CD1c-positive myeloid dendritic cell (primary cell): Measurements from ENCODE around the gene STAP2.

ENCODE experiments used
- DNase-seq: peaks from one replicate; pipeline ENCODE4 v3.0.0-alpha.2; 2016; ENCODE audit errors: extremely low spot score

STAP2 gene

DNA sequence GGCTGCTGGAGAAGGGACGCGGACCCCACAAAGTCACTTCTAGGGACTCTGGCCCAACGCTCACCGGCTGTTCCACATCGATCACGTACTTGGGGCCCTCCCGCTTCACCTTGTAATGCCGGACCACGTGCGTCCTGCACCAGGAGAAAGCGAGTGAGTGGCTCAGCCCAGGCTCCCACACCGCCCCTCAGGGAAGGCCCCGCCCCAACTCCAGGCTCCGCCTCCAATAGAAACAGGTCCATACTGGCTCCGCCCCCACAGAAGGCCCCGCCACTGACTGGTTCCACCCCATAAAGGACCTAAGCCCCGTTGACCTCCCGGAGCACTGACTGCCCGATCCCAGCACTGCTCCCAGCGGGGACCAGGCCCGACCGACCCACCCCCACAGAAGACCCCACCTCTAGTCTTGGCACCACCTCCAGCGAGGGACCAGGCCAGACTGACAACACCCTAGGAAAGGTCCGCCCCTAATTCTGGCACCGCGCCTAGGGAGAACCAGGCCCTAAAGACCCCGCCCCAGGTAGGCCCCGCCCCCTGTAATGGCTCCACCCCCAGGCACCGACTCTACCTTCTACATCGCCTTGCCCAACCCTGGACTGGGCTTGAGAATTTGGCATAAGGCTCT lies 11.3 kb downstream of the STAP2 start:
- DNase-seq, result peak; percentile 57

DNA sequence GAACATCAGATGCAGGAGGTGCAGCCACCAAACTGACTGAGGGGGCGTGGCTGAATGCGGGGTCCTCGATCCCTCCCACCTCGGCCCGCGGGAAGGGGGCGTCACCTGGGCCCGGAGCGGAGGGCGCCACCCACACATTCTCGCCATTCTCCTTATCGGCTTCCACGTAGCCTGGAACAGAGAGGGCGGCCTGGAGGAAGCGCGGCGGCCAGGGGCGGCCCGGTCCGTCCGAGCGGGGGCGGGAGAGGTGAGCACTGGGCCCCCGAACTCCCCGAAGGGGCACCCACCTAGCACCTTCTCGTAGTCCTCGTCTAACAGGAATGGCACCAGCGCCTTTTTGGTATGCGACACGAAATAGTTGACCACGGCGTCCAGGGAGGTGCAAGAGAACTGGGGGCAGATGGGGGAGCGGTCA lies 11.8 kb downstream of the STAP2 start:
- no peak for DNase-seq

DNA sequence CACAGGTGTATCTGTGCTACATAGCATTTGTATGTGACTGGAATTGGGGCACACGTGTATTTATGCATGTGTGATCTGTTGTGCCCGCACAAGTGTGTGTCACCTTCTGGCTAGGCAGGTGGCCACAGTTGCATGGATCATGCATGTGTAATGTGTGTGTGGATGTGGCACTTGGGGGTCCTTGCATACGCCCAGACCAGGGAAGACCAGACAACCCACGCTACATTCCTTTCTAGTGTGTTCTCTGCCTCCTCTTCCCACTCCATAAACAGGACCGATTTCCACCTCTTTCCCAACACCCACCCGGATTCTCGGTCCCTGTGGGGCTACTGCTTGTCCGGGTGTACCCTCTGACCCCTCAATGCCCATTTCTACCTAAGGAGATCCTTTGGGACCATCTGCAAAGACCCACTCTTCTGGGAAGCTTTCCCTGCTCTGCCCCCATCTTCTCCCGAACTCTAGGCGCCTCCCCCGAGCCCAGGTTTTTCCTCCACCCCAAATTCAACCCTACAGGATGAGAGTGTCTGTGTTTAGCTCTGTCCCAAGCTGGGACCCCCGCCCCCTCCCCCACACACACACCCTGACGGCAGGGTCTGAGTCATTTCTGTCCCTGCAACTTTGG lies 12.3 kb downstream of the STAP2 start:
- DNase-seq, result no peak

DNA sequence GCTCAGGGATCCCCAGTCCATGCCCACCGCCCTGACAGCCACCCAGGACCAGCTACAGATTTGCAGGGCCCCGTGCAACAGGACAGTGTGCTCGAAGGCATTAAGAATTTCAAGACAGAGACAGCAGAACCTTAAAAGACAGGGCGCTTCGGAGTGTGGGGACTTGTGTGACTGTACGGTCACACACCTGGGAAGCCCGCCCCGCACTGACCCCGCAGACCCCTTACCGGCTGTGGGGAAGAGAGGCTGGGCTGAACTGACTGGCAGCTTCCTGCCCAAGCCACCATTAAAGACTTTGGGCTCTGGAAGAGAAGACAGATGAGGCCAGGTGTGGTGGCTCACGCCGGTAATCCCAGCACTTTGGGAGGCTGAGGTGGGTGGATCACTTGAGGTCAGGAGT lies 14.4 kb downstream of the STAP2 start:
- DNase-seq, result no peak

DNA sequence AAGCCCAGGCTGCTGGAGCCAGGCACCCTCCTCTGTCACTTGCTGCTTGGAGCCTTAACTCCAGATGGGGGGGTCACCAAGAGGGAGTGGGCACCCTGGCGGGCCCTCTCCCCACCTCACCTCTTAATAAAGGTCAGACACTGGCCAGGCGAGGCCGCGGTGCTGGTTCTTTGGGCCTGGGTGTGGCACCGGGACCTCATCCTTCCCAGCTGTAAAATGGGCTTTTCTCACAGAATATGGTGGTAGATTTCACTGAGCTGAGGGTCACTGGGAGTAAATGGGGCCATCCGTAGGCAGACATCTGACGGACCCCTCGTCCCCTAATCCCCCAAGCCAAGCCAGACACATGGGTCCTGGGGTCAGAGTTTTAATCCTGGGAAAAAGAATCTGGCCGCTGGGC lies 14.9 kb downstream of the STAP2 start:
- DNase-seq, result no peak

DNA sequence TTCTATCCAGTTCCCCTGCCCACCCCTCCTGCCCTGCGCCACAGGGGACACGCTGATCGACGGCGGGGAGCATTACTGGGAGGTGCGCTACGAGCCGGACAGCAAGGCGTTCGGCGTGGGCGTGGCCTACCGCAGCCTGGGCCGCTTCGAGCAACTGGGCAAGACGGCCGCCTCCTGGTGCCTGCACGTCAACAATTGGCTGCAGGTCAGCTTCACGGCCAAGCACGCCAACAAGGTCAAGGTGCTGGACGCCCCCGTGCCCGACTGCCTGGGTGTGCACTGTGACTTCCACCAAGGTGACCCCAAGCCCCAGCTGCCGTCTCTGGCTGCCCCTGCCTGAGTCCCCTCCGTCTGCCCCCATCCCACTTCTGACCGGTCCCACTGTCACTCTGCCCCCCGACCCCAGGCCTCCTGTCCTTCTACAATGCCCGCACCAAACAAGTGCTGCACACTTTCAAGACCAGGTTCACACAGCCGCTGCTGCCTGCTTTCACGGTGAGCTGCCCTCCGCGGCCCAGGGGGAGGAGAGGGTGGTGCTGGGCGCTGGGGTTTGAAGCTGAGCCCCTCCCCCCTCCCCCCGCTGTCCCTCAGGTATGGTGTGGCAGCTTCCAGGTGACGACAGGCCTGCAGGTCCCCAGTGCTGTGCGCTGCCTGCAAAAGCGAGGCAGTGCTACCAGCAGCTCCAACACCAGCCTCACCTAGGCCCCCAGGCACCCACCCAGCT lies 15.5 kb downstream of the STAP2 start:
- no peak for DNase-seq

DNA sequence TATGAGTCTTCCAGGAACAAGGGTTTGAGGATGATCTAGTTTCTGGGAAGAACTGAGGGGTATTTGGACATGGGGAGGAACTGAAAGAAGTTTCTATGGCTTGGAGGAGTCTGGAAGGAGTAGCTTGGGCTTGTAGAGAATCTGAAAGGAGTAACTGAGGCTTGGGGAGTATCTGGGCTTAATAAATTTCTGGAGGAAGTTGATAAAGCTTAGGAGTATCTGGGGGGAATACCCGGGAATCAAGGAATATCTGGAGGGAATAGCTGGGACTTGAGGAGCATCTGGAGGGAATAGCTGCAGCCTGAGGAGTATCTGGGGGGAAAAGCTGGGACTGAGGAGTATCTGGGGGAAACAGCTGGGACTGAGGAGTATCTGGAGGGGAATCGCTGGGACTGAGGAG lies 18.2 kb downstream of the STAP2 start:
- DNase-seq, result no peak

DNA sequence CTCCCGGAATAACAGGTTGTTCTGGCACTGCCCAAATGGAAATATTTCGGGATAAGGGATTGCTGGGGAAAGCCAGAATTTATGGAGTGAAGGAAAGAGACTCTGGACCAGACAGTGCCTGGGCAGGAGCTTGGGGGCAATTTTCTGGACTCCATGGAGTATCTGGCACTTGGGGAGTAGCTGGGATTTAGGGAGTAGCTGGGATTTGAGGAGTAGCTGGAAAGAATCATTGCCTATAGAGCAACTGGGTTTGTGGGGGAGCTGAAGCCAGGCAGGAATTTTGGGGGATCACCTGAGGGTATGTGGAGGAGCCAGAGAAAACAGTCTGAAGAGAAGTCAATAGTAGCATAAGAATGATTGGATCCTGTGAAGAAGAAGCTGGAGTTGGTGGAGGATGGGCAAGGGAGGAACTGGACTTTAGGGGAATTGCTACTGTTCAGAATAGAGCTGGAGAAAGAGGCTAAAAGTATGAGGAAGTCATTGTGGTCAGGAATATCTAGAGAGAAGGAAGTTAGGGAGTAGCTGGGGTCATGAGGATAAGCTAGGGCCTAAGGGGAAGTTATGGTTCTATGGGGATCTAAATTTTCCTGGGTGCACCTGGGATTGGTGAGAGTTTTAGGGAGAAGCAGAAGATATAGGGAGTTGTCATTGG lies 19.4 kb downstream of the STAP2 start:
- DNase-seq, result peak; percentile 66

DNA sequence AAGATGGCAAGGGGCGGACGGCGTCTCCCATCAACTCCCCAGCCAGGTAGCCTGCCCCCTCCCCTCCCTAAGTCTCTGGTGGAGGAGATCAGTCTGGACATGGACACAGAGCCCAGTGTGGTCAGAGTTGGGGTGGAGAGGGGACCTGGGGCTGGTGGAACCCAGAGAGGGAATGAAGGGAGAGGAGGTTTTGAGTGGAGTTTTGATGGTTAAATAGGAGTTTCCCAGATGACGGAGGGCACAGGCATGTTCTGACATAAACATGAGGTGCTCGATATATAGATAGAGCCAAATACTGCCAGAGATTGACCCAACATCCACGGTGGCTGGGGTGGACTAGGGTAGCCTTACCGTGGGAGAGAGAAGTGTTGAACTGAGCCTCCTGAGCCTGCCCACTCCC lies 20.2 kb downstream of the STAP2 start:
- DNase-seq, result no peak

DNA sequence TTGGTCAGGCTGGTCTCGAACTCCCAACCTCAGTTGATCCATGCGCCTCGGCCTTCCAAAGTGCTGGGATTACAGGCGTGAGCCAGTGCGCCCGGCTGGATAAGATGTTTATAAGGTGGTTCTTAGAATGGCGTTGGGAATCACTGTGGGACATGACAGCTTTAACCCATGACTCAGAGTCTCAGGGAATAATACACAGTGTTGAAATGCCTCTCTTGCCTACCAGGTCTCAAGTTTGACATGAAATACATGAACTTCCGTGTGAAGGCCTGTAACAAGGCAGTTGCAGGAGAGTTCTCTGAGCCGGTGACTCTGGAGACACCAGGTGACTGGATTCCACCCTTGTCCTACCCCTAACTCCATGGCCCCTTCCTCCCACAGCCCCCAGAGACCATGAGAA lies 21.7 kb downstream of the STAP2 start:
- DNase-seq, result no peak

DNA sequence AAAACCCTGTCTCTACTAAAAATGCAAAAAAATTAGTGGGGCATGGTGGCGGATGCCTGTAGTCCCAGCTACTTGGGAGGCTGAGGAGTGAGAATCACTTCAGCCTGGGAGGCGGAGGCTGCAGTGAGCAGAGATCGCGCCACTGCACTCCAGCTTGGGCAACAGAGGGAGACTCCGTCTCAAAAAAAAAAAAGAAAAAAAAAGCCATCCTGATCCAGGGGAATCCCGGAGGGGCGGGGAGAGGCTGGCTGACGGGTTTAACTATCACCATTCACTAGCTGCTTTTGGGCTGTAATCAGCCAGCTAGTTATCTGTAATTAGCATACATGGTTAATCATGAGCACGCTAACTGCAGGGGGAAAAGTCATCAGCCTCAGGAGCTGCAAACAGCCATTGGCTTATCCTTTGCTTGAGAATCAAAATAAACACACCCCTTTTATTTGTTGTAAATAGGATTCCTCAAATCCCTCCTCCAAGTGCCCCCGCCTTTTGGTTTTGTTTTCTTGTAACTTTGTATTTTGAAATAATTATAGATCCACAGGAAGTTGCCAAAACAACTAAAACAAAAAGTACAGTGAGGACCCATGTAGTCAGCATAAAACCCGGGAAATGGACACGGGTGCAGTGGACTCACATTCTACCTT lies 24.7 kb downstream of the STAP2 start:
- DNase-seq, result no peak

DNA sequence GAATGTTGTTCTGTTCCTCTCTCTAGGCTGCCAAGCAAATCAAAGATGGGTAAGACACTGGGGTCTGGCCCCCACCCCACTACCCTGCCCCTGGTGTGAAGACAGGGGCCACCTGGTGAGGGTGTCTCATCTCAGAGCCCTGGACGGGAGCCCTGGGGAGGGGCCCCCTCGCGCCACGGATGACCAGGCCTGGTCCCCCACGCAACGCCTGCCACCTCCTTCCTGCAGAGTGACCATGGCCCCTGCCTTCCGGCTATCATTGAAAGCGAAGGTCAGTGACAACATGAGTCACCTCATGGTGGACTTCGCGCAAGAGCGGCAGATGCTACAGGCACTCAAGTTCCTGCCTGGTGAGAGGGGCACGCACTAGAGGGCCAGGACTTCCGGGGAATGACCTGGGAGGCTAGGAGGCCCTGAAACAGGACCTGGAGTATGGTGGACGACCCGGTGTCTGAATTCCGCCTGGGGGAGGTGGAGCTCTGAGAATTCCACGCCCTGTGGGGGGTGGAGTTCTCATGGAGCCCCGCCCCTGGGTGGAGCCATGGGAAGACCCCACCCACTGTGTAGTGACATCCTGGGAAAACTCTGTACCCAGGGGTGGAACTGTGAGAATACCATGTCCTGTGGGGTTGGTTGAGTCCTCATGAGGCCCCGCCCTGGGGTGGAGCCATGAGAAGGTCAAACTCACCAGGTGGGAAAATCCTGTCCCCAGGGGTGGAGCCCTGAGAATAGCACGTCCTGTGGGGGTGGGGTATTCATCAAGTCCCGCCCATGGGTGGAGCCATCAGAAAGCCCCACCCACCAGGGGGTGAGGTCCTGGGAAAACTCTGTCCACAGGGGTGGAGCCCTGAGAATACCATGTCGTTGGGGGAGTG lies 28.1 kb downstream of the STAP2 start:
- no peak for DNase-seq

DNA sequence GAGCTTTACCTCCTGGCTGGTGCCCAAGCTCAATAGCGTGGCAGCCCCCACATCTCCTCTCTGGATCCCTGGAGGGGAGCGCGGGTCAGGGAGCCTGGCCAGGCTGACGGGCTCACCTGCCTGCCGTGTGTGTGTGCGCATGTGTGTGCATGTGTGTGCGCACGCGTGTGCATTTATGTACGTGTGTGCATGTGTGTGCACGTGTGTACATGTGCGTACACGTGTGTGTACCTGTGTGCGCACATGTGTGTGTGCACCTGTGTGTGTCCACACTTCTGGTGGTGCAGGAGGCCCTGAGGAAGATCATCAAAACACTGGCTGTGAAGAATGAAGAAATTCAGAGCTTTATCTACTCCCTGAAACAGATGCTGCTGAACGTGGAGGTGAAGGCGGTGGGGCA lies 33.0 kb downstream of the STAP2 start:
- DNase-seq, result no peak

DNA sequence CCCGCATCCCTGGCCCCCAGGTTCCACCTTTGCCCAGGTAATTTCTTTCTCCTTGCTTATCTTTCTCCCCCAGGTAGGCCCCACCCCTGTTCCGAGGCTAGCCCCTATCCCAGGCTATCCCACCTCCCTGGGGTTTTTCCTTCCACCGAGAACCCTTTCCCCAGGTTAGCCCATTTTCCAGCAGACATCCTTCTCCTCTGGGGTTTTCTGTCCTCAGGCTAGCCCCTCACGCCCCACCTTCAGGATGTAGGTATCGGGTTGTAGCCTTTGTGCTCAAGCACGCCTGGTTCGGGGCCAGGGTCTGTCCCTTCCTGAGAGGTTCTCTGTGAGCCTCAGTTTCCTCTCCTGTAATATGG lies 33.4 kb downstream of the STAP2 start:
- DNase-seq, result no peak

DNA sequence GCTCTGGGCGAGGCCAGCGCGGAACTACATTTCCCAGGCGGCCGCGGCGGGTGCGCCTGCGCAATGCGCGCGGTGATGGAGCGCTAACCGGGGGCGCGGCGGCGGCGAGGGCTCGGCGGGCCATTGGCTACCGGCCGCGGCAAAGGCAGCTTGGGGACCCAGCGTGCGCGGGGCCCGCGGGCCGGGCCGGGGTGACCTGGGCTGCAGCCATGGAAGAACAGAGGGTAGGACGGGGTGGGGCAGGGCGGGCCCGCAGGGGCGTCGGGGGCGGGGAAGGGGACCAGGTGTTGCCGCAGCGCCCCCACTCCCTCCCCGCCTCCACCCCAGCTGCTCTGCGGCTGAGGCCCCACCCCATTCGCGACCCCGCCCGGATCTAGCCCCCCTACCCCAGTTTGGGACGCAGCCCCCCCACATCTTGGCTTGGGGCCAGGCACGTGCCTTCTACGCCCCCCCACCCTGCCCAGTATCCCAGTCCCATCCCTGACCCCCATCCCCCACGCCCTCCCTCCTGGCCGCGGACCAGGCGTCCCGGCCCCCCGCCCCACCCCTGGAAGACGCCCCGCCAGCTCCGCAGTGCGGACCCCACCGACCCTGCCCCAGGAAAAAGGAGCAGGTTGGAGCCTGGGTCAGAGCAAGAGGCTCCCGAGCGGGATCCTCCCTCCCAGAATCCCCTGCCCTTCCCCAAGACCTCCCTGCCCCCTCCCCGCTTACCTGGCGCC lies 33.9 kb downstream of the STAP2 start, which contains the start of gene FSD1:
FSD1 (plus strand) TSS at position 61 of the 719 bp plus-strand sequence; CDS start at position 210, 149 bp downstream.
- DNase-seq, result peak; percentile 55

DNA sequence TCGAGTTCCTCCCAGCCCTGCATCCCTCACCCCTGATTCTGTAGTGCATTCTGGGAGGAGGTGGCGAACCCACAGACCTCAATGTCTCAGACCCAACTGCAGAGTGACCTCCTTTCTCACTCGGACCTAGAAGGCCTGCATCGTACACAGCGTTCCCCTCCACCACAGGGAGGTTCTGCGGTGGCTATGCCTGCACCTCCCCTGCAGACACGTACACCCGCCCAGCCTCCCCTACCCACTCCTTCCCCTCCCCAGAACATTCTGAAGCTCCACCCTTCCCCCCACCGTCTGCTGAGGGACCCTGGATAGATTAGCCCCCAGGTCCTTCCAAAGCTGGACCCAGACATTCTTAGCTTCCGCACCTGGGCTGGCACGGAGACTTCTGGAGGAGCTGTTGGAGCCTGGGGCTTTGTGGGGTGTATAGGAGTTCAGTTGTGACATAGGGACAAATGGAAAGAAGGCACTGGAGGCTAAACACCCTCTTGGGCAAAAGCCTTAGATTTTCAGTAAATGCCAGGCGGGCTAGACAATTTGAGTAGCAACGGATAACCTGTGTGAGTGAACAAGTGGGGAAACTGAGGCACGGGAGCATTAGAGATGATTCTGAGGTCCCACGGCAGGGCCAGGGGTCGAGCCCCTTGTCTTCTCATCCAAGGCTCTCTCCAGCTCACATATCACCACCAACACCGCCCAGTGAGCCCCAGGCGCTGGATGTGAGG lies 34.6 kb downstream of the STAP2 start:
- DNase-seq, result no peak

DNA sequence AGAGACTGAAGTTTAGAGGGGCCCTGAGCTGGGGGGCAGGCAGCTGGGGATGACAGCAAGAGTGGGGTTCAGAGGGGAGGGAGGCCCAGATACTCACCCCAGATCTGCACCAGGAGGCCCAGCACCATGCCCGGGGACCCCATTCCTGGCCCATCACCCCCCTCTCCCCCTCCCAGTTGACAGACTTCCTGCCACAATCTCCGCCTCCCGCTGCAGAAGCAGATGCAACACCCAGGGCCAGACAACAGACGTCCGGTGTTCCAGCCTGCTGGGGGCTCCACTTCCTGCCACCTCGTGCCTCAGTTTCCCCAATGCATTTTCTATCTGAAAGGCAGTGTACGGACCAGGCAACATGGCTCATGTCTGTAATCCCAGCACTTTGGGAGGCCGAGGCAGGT lies 36.4 kb downstream of the STAP2 start, which contains the start of gene TMIGD2:
TMIGD2 (minus strand) TSS at position 147 of the 398 bp plus-strand sequence; CDS start at position 143, 4 bp downstream.
- no peak for DNase-seq

DNA sequence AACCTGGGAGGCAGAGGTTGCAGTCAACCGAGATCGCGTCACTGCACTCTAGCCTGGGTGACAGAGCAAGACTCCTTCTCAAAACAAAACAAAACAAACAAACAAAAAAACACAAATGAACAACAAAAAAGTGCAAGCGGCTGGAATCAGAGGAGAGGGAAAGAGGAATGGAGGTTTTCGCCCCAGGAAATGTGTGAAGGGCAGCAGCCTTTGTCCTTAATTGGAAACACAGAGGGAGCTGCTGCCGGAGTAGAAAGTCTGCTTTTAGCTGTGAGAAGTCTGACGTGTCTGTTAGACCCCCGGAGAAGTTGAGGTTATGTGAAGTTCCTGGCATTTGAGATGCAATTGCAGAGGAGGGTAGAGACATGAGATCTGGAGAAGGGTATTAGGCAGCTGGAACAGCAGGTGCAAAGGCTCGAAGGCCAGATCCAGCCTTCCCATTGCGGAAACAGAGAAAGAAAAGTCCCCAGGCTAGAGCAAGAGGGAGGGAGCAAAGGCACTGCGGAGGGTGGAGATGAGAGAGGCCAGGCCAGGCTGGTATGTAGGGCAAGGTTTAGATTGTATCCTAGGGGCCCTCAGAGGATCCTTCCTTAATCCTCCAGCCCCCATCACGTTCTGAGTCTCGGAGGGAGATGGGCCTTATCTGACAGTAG lies 36.9 kb downstream of the STAP2 start:
- DNase-seq, result no peak

DNA sequence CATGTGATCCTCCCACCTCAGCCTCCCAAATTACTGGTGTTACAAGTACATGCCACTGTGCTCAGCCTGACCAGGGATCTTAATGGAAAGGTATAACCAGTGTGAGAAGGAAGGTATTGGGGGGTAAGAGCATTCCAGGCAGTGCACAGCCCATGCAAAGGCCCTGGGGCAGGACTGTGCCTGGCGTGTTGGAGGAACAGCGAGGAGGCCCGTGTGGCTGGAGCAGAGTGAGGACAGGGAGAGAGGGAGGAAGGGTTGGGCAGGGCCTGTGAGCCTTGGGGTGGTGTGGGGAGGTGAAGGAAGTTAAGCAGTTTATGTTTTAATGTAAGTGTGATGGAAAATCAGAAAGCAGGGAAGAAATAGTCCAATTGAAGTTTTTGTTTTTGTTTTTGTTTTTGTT lies 38.0 kb downstream of the STAP2 start:
- DNase-seq, result no peak
